ENCODE results near the gene DGAT2. TPM values are rescaled to one million over a fixed set of nuclear protein-coding genes. Genes with fewer than 3 reads are reported as not detected.

The DGAT2 gene
- polyA plus RNA-seq, 1 donor (not counting 4 experiments of a cell fraction or from before 2014, with no cell fraction given) = 1.8 TPM

GRCh38 chr11:75820645-75821044 is 52.1 kb downstream of the DGAT2 start:
- H3K4me3 ChIP-seq (ENCODE audit: control insufficient read depth in 2 of 3, extremely low read depth in 1 of 3, insufficient read depth in 2 of 3, low read depth in 1 of 3, low read length in 3 of 3) = no peak overlapping the region
- peaks cover 59% of the 10 kb centered on the region for H3K79me2 ChIP-seq (ENCODE audit: control insufficient read depth, insufficient read depth, low read length)
- H3K36me3 ChIP-seq (ENCODE audit: control insufficient read depth in 2 of 2, extremely low read depth in 1 of 2, insufficient read depth in 2 of 2, low read length in 2 of 2) = peaks cover 0 to 3% of the 10 kb centered on the region in 2 experiments
- H3K27ac ChIP-seq (ENCODE audit: control insufficient read depth, insufficient read depth, low read length) = no peak overlapping the region
- H3K9me1 ChIP-seq (ENCODE audit: control insufficient read depth, extremely low read depth, insufficient read depth, low read length) = peaks cover 3% of the 10 kb centered on the region
- DNase-seq (ENCODE audit: low read depth, low spot score) (no peak), FAIRE-seq (no peak)
- no peak overlapping the region for H2AFZ ChIP-seq (ENCODE audit: control insufficient read depth, low read length)
- H3K4me1 ChIP-seq (ENCODE audit: control insufficient read depth, extremely low read depth, insufficient read depth, low read length) = peaks cover 15% of the 10 kb centered on the region
- no peak for TF ChIP-seq EZH2 (IDR thresholded peaks at IDR 0.05; ENCODE audit: low read length)
- no peak for TF ChIP-seq CTCF (optimal IDR thresholded peaks at IDR 0.05 in 1 of 3, IDR thresholded peaks at IDR 0.05 in 1 of 3, conservative IDR thresholded peaks at IDR 0.05 in 1 of 3; ENCODE audit: extremely low read depth in 1 of 3, insufficient read depth in 2 of 3, low read length in 3 of 3)
- dilution Hi-C loops (cut with MboI; ENCODE audit: extremely low pct_ligation_motif_present, low sequenced_read_pairs) = no loop called here
- no peaks in the 10 kb centered on the region for H3K27me3 ChIP-seq (ENCODE audit: control insufficient read depth, extremely low read depth, insufficient read depth, low read length)
- H3K4me2 ChIP-seq (ENCODE audit: control insufficient read depth, extremely low read depth, insufficient read depth, low read depth, low read length) = no peak overlapping the region
- H3K9ac ChIP-seq (ENCODE audit: control insufficient read depth, extremely low read depth, insufficient read depth, low read length) = no peak overlapping the region
- no peaks in the 10 kb centered on the region for H4K20me1 ChIP-seq (ENCODE audit: control insufficient read depth, extremely low read depth, insufficient read depth, low read length)
- no peaks in the 10 kb centered on the region for H3K9me3 ChIP-seq (ENCODE audit: control insufficient read depth, low read depth, low read length)

- FAIRE-seq (no peak), DNase-seq (ENCODE audit: low read depth, low spot score) (no peak)
- no peak overlapping the region for H2AFZ ChIP-seq (ENCODE audit: control insufficient read depth, low read length)
- peaks cover 0 to 3% of the 10 kb centered on the region in 2 experiments for H3K36me3 ChIP-seq (ENCODE audit: control insufficient read depth in 2 of 2, extremely low read depth in 1 of 2, insufficient read depth in 2 of 2, low read length in 2 of 2)
- H3K4me2 ChIP-seq (ENCODE audit: control insufficient read depth, extremely low read depth, insufficient read depth, low read depth, low read length) = no peak overlapping the region
- H3K9me1 ChIP-seq (ENCODE audit: control insufficient read depth, extremely low read depth, insufficient read depth, low read length) = peaks cover 3% of the 10 kb centered on the region
- no peaks in the 10 kb centered on the region for H4K20me1 ChIP-seq (ENCODE audit: control insufficient read depth, extremely low read depth, insufficient read depth, low read length)
- TF ChIP-seq EZH2 (IDR thresholded peaks at IDR 0.05; ENCODE audit: low read length) (no peak), CTCF (optimal IDR thresholded peaks at IDR 0.05 in 1 of 3, IDR thresholded peaks at IDR 0.05 in 1 of 3, conservative IDR thresholded peaks at IDR 0.05 in 1 of 3; ENCODE audit: extremely low read depth in 1 of 3, insufficient read depth in 2 of 3, low read length in 3 of 3) (no peak)
- no peak overlapping the region for H3K27ac ChIP-seq (ENCODE audit: control insufficient read depth, insufficient read depth, low read length)
- peaks cover 12% of the 10 kb centered on the region for H3K4me1 ChIP-seq (ENCODE audit: control insufficient read depth, extremely low read depth, insufficient read depth, low read length)
- H3K4me3 ChIP-seq (ENCODE audit: control insufficient read depth in 2 of 3, extremely low read depth in 1 of 3, insufficient read depth in 2 of 3, low read depth in 1 of 3, low read length in 3 of 3) = no peak overlapping the region
- H3K9me3 ChIP-seq (ENCODE audit: control insufficient read depth, low read depth, low read length) = no peaks in the 10 kb centered on the region
- peaks cover 54% of the 10 kb centered on the region for H3K79me2 ChIP-seq (ENCODE audit: control insufficient read depth, insufficient read depth, low read length)
- dilution Hi-C loops (cut with MboI; ENCODE audit: extremely low pct_ligation_motif_present, low sequenced_read_pairs) = no loop called here
- H3K9ac ChIP-seq (ENCODE audit: control insufficient read depth, extremely low read depth, insufficient read depth, low read length) = no peak overlapping the region
- H3K27me3 ChIP-seq (ENCODE audit: control insufficient read depth, extremely low read depth, insufficient read depth, low read length) = no peaks in the 10 kb centered on the region
These were observed 52.6 kb downstream of the DGAT2 start for GRCh38 chr11:75821202-75821601.
